Omental fat pad (tissue), 4 donors: ENCODE data around the gene RPL7L1. TPM values are rescaled to one million over a fixed set of nuclear protein-coding genes. Genes with fewer than 3 reads are reported as not detected.

Source experiments
- ATAC-seq: fragments of 150-250 bp; one replicate; pipeline ENCODE4 v1.9.1; 2016; ENCODE audit warnings: mild to moderate bottlenecking, moderate library complexity; ENCODE audit not compliant: low FRiP score
- DNase-seq: peaks from one replicate; pipeline ENCODE4 v3.0.0-alpha.2; 2019; ENCODE audit warnings: low spot score
- total RNA-seq, 4 donors: library from RNA; depleted of rRNA; stranded (reverse); fragments of >200 nt; gene quantifications; one replicate each; pipeline ENCODE4 v1.1.0, GENCODE V29; 2016
- TF ChIP-seq, protein P1 (sequence below), 3 donors: fragments of 450-650 bp; IDR thresholded peaks; one replicate each; pipeline ENCODE4 v1.5.1; 2016 to 2017; ENCODE audit warnings: antibody characterized with exemption in 3 of 3, mild to moderate bottlenecking in 3 of 3, moderate library complexity in 2 of 3

The RPL7L1 gene
- total RNA-seq, 4 donors from 2014 or later, result 93.0 to 138 (median 105) TPM

DNA sequence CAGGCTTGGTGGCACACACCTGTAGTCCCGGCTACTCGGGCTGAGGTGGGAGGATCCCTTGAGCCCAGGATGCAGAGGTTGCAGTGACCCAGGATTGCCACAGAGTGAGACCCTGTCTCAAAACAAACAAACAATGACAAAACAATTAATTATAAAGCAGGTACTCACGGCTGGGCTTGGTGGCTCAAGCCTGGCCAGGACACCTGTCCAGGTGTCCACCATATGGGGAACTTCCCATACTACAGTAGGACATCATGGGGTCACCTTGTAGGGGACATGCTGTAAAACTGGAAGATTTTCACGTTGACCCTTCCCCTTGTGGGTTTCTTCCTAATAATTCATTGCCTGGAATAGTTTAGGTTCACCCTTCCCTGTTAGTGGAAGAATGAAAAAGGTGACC lies 30.7 kb upstream of the RPL7L1 start:
- DNase-seq, result no peak
- TF ChIP-seq, protein P1, sequence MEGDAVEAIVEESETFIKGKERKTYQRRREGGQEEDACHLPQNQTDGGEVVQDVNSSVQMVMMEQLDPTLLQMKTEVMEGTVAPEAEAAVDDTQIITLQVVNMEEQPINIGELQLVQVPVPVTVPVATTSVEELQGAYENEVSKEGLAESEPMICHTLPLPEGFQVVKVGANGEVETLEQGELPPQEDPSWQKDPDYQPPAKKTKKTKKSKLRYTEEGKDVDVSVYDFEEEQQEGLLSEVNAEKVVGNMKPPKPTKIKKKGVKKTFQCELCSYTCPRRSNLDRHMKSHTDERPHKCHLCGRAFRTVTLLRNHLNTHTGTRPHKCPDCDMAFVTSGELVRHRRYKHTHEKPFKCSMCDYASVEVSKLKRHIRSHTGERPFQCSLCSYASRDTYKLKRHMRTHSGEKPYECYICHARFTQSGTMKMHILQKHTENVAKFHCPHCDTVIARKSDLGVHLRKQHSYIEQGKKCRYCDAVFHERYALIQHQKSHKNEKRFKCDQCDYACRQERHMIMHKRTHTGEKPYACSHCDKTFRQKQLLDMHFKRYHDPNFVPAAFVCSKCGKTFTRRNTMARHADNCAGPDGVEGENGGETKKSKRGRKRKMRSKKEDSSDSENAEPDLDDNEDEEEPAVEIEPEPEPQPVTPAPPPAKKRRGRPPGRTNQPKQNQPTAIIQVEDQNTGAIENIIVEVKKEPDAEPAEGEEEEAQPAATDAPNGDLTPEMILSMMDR (IDR thresholded peaks at IDR 0.05), result no peak
- no peak for ATAC-seq

GRCh38 chr6:42851599-42851998 lies 27.8 kb upstream of the RPL7L1 start:
- no peak for ATAC-seq
- TF ChIP-seq, protein P1 (IDR thresholded peaks at IDR 0.05), result no peak
- DNase-seq, result no peak

GRCh38 chr6:42860036-42860435 lies 19.4 kb upstream of the RPL7L1 start:
- TF ChIP-seq, protein P1 (IDR thresholded peaks at IDR 0.05), result no peak
- no peak for DNase-seq
- no peak for ATAC-seq

- no peak for ATAC-seq
- TF ChIP-seq, protein P1 (IDR thresholded peaks at IDR 0.05), result no peak
- DNase-seq, result no peak
Measured at GRCh38 chr6:42860481-42860880, 18.9 kb upstream of the RPL7L1 start.

DNA sequence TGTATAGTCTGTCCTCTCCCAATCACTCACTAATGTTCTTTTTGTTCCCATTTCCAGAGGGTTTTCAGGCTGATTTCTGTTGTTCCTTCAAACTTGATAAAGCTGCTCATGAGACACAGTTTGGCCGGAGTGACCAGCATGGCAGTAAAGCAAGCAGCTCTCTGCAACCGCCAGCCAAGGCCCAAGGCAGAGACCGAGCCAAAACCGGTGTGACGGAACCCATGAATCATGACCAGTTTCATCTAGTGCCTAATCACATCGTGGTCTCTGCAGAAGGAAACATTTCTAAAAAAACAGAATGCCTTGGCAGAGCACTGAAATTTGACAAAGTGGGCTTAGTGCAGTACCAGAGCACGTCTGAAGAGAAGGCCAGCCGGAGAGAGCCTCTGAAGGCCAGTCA lies 14.8 kb upstream of the RPL7L1 start:
- no peak for ATAC-seq

DNA sequence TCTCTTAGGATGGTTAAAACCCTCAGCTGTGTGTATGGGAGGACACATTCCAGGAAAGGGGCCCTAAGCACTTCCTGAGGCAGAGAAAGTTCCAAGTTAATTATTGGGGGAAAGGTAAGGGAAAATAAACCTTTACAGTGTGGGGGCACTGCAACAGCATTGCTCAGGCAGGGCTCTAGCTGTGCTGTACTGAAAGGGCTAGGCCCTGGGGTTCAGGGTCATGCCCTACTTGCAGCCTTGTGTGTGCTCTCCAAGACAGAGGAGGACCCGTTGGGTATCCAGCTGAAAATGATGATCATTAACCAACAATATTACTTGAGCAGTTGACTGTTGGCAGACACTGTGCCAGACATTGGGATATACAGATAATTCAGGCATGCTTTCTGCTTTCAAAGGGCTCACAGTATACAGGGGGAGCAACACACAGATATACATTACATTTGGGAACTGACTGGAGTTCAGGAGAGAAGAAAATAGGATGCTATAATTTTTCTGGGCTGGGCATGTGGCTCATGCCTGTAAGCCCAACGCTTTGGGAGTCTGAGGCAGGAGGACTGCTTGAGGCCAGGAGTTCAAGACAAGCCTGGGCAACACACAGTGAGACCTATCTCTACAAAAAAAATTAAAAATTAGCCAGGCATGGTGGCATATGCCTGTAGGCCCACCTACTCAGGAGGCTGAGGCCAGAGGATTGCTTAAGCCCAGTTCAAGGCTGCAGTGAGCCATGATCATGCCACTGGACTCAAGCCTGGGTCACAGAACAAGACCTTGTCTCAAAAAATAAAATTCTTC lies 9.1 kb upstream of the RPL7L1 start:
- TF ChIP-seq, protein P1 (IDR thresholded peaks at IDR 0.05), result no peak
- DNase-seq (no peak), ATAC-seq (no peak)

More for the DNA sequence above, 14.8 kb upstream of the RPL7L1 start:
- TF ChIP-seq, protein P1 (IDR thresholded peaks at IDR 0.05), result no peak
- no peak for DNase-seq

DNA sequence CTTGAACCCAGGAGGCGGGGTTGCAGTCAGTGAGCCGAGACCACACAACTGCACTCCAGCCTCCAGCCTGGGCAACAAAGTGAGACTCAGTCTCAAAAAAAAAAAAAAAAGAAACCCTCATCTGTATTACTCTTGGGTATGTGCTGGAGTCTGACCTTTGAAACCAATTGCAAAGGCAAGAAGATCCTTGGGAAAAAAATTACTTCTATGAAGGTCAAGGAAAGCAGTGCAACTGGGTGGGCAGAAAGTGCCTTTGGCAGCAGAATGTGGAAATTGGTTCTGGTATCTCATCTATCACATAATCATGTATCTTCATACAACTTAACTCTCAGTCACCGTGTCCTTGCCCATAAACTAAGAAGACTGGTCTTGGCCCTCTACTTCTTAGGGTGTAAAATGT lies 7.7 kb upstream of the RPL7L1 start:
- ATAC-seq (no peak), DNase-seq (no peak)
- TF ChIP-seq, protein P1 (IDR thresholded peaks at IDR 0.05), result no peak
